CD4-positive, alpha-beta memory T cell (primary cell): ENCODE measurements around the gene CLIC1. TPM values are rescaled to one million over a fixed set of nuclear protein-coding genes. Genes with fewer than 3 reads are reported as not detected.

Experiments
- CTCF ChIA-PET: fragments of 350-600 bp; sonication (Branson Sonifier 250); formaldehyde crosslinking; loops from one replicate; lab custom pipeline; 2021; ENCODE audit warnings: inconsistent platforms; ENCODE audit not compliant: partially characterized antibody; lab: Charles Lee
- POLR2A ChIA-PET: fragments of 350-600 bp; sonication (Branson Sonifier 250); formaldehyde crosslinking; loops from one replicate; lab custom pipeline; 2021; ENCODE audit not compliant: partially characterized antibody; lab: Charles Lee
- DNase-seq, 5 donors: peaks; one replicate each; pipeline versions ENCODE4 v3.0.0 to v3.0.0-alpha.2; 2020 to 2022; ENCODE audit warnings: mixed read lengths in 1 of 5
- H3K27ac ChIP-seq: one replicate; pipeline ENCODE4 v1.7.0; 2013; ENCODE audit warnings: low read depth, low read length
- H3K27me3 ChIP-seq: 2 replicates; pipeline ENCODE4 v1.7.0; 2013; ENCODE audit warnings: mild to moderate bottlenecking, low read length, moderate library complexity; ENCODE audit not compliant: insufficient read depth
- H3K36me3 ChIP-seq: 2 replicates; pipeline ENCODE4 v1.7.0; 2013; ENCODE audit warnings: mild to moderate bottlenecking, low read length, moderate library complexity; ENCODE audit not compliant: insufficient read depth
- H3K4me1 ChIP-seq: 2 replicates; pipeline ENCODE4 v1.7.0; 2013; ENCODE audit warnings: mild to moderate bottlenecking, low read length, moderate library complexity; ENCODE audit not compliant: insufficient read depth
- H3K4me3 ChIP-seq, 2 donors: one replicate each; pipeline ENCODE4 v1.7.0; 2013; ENCODE audit warnings: low read length in 2 of 2, mild to moderate bottlenecking in 1 of 2
- H3K9me3 ChIP-seq, 2 donors: one replicate each; pipeline ENCODE4 v1.7.0; 2013; ENCODE audit warnings: low read length in 2 of 2, control low read depth in 1 of 2; ENCODE audit not compliant: control insufficient read depth in 1 of 2
- H3K27ac Mint-ChIP-seq, 7 donors: one replicate each; pipeline ENCODE4 v1.8.0; 2020 to 2021; ENCODE audit warnings: mixed read lengths in 7 of 7, mild to moderate bottlenecking in 6 of 7, inconsistent platforms in 3 of 7, moderate library complexity in 3 of 7
- H3K27me3 Mint-ChIP-seq, 2 donors: one replicate each; pipeline ENCODE4 v1.8.0; 2020 to 2021; ENCODE audit warnings: mixed read lengths in 2 of 2
- H3K36me3 Mint-ChIP-seq, 2 donors: one replicate each; pipeline ENCODE4 v1.8.0; 2020 to 2021; ENCODE audit warnings: mixed read lengths in 2 of 2, inconsistent platforms in 1 of 2, mild to moderate bottlenecking in 1 of 2
- H3K4me1 Mint-ChIP-seq, 4 donors: one replicate each; pipeline ENCODE4 v1.8.0; 2020 to 2021; ENCODE audit warnings: mixed read lengths in 4 of 4, mild to moderate bottlenecking in 1 of 4
- H3K4me3 Mint-ChIP-seq, 8 donors: one replicate each; pipeline ENCODE4 v1.8.0; 2020 to 2021; ENCODE audit warnings: mixed read lengths in 8 of 8, mild to moderate bottlenecking in 7 of 8, moderate library complexity in 6 of 8, inconsistent platforms in 3 of 8
- H3K9me3 Mint-ChIP-seq, 8 donors: one replicate each; pipeline ENCODE4 v1.8.0; 2020 to 2021; ENCODE audit warnings: mixed read lengths in 8 of 8, mild to moderate bottlenecking in 5 of 8, inconsistent platforms in 3 of 8, moderate library complexity in 1 of 8
- intact Hi-C: fragments of 100-400 bp; cut with micrococcal nuclease; formaldehyde crosslinking; loops from one replicate; pipeline ENCODE4 v1.15.1; 2023
- polyA plus RNA-seq, 2 donors: library from polyadenylated mRNA; unstranded; fragments of 300-500 nt; fragmentation: Illumina TruSeq; gene quantifications; one replicate each; pipeline ENCODE4 v1.2.3, GENCODE V29; 2021
- total RNA-seq, 2 experiments: library from RNA; stranded (reverse); gene quantifications; one replicate each; pipeline ENCODE4 v1.2.3, GENCODE V29; 2021

Gene CLIC1
- total and polyA plus RNA-seq, 4 experiments from 2014 or later = 91.0 to 601 (median 280) TPM

DNA sequence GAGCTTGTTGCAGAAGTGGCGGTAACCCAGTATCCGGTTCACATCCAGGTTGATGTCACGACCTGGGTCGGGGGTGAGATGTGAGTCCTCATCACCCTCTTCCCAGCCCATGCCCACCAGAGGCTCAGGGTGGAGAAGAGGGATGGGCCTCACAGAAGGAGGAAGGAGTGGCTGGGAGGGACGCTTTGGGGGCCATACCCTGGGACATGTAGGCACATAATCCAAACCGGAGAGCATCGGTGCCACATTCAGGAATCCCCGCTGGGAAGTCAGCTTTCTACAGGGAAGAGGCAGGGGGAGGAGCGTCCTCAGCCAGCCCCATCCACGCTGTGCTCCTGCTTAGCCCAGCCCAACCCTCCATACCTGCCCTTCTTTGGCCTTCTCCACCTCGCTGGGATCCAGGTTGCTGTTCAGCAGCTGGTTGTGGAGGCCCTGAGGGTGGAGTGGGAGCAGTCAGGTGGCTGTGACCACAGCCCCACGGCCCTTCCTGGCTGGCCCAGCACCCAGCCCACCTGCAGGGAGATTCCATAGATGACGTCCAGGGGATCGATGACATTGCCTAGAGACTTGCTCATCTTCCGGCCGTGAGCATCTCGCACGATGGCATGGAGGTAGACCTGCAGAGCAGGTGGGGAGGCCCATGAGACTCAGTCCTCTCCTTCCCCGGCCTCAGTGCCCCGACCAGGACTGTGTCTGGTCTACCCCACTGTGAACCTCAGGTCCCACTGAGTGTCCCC, 44.3 kb upstream of the CLIC1 start:
- H3K4me1 Mint-ChIP-seq = peaks cover 7 to 23% (median 16%) of the 10 kb centered on the region in 4 donors
- POLR2A ChIA-PET = interaction anchor here (1.5 kb wide), 1 partner anchor 26 kb away, joined by 3 read pairs; the partner anchor contains the start of gene LSM2
- H3K27ac Mint-ChIP-seq = peak overlapping the region in 1 of 7 donors; percentile 61

GRCh38 chr6:31779908-31780307, 43.6 kb upstream of the CLIC1 start:
- ChIA-PET CTCF (interaction anchor here (0.9 to 3.8 kb wide), 2 partner anchors 10 kb away, joined by 4 to 15 read pairs; no protein-coding TSS in a partner anchor), POLR2A (interaction anchor here (1.0 to 1.5 kb wide), 2 partner anchors 27 to 41 kb away, joined by 3 read pairs; partner anchors contain the start of gene LSM2)
- Histone ChIP-seq H3K4me3 (no peak overlapping the region), H3K27me3 (no peaks in the 10 kb centered on the region), H3K9me3 (no peaks in the 10 kb centered on the region), H3K27ac (no peak overlapping the region), H3K36me3 (peaks cover 42% of the 10 kb centered on the region), H3K4me1 (peaks cover 30% of the 10 kb centered on the region)
- H3K9me3 Mint-ChIP-seq = no peaks in the 10 kb centered on the region
- no peak overlapping the region for H3K27ac Mint-ChIP-seq
- no peak overlapping the region for H3K4me3 Mint-ChIP-seq
- intact Hi-C loops = no loop called here
- H3K36me3 Mint-ChIP-seq = peaks cover 16 to 43% of the 10 kb centered on the region in 2 donors
- H3K27me3 Mint-ChIP-seq = no peaks in the 10 kb centered on the region
- DNase-seq = no peak
- H3K4me1 Mint-ChIP-seq = peaks cover 9 to 30% (median 22%) of the 10 kb centered on the region in 4 donors

More for the DNA sequence above, 44.3 kb upstream of the CLIC1 start:
- H3K4me1 ChIP-seq = peaks cover 22% of the 10 kb centered on the region
- intact Hi-C loops = no loop called here
- Mint-ChIP-seq H3K4me3 (no peak overlapping the region), H3K9me3 (no peaks in the 10 kb centered on the region), H3K27me3 (no peaks in the 10 kb centered on the region), H3K36me3 (peaks cover 16 to 43% of the 10 kb centered on the region in 2 donors)
- H3K27me3 ChIP-seq = no peaks in the 10 kb centered on the region
- CTCF ChIA-PET = interaction anchor here (0.9 to 3.8 kb wide), 2 partner anchors 9 to 11 kb away, joined by 4 to 15 read pairs; no protein-coding TSS in a partner anchor
- H3K4me3 ChIP-seq = no peak overlapping the region
- DNase-seq = no peak
- no peaks in the 10 kb centered on the region for H3K9me3 ChIP-seq
- H3K36me3 ChIP-seq = peaks cover 47% of the 10 kb centered on the region
- no peak overlapping the region for H3K27ac ChIP-seq

- no peak overlapping the region for H3K4me3 Mint-ChIP-seq
- no peak overlapping the region for H3K4me3 ChIP-seq
- ChIA-PET POLR2A (interaction anchor here (0.5 to 1.5 kb wide), 3 partner anchors 8 to 40 kb away, joined by 3 read pairs; partner anchors contain the start of gene LSM2), CTCF (interaction anchor here (3.8 to 12.8 kb wide), 2 partner anchors 9 to 45 kb away, joined by 15 to 173 read pairs; partner anchors contain the start of genes CLIC1, DDAH2 and MSH5)
- H3K27me3 Mint-ChIP-seq = no peaks in the 10 kb centered on the region
- peaks cover 9 to 37% of the 10 kb centered on the region in 2 donors for H3K36me3 Mint-ChIP-seq
- peaks cover 9 to 30% (median 22%) of the 10 kb centered on the region in 4 donors for H3K4me1 Mint-ChIP-seq
- no peaks in the 10 kb centered on the region for H3K9me3 ChIP-seq
- no peak for DNase-seq
- no peaks in the 10 kb centered on the region for H3K9me3 Mint-ChIP-seq
- no peaks in the 10 kb centered on the region for H3K27me3 ChIP-seq
- peaks cover 35% of the 10 kb centered on the region for H3K36me3 ChIP-seq
- no peak overlapping the region for H3K27ac Mint-ChIP-seq
- H3K4me1 ChIP-seq = peaks cover 30% of the 10 kb centered on the region
- no peak overlapping the region for H3K27ac ChIP-seq
- intact Hi-C loops = no loop called here
These were observed 42.9 kb upstream of the CLIC1 start for GRCh38 chr6:31778999-31779885.

GRCh38 chr6:31778193-31778592, 41.9 kb upstream of the CLIC1 start:
- H3K27ac ChIP-seq = no peak overlapping the region
- intact Hi-C loops = no loop called here
- Mint-ChIP-seq H3K36me3 (peaks cover 5 to 33% of the 10 kb centered on the region in 2 donors), H3K27me3 (no peaks in the 10 kb centered on the region), H3K9me3 (no peaks in the 10 kb centered on the region), H3K4me3 (peak overlapping the region in 1 of 8 donors; percentile 12), H3K27ac (peak overlapping the region in 3 of 7 donors; percentile 37 to 87 (median 73)), H3K4me1 (peaks cover 9 to 33% (median 23%) of the 10 kb centered on the region in 4 donors)
- DNase-seq = no peak
- H3K27me3 ChIP-seq = no peaks in the 10 kb centered on the region
- POLR2A ChIA-PET = interaction anchor here (1.0 to 1.6 kb wide), 2 partner anchors 13 to 20 kb away, joined by 3 to 4 read pairs; no protein-coding TSS in a partner anchor
- H3K4me1 ChIP-seq = peaks cover 34% of the 10 kb centered on the region
- no peak overlapping the region for H3K4me3 ChIP-seq
- no peaks in the 10 kb centered on the region for H3K9me3 ChIP-seq
- CTCF ChIA-PET = interaction anchor here (1.1 to 12.8 kb wide), 3 partner anchors 8 to 44 kb away, joined by 3 to 173 read pairs (median 15); partner anchors contain the start of genes CLIC1, DDAH2 and MSH5
- H3K36me3 ChIP-seq = peaks cover 34% of the 10 kb centered on the region

DNA sequence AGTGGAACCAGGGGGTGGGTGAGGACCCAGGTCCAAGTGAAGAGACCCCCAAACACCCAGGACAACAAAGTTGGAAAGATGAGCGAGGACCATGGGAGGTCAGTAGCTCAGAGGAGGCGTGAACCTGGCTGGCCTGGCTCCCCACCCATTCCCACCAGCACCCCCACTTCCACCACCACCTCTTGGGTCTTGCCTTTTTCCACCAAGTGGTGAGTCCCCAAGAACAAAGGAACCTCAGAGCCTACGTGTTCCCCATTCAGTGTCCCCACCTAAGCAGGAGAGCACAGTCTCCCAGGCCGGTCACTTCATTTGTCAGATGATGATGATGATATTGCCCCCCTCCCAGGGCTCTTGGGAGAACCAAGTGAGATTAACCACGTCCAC, 41.3 kb upstream of the CLIC1 start:
- Histone ChIP-seq H3K36me3 (peaks cover 30% of the 10 kb centered on the region), H3K4me3 (no peak overlapping the region), H3K9me3 (no peaks in the 10 kb centered on the region), H3K27ac (peak overlapping the region; percentile 46), H3K27me3 (no peaks in the 10 kb centered on the region), H3K4me1 (peaks cover 40% of the 10 kb centered on the region)
- intact Hi-C loops = loop anchor here (2.0 kb wide), 1 partner anchor 17 kb away; the partner anchor contains the start of gene VARS1
- POLR2A ChIA-PET = interaction anchor here (1.0 to 1.7 kb wide), 4 partner anchors 14 to 86 kb away, joined by 3 to 4 read pairs (median 4); partner anchors contain the start of gene MSH5
- CTCF ChIA-PET = interaction anchor here (1.1 to 12.8 kb wide), 2 partner anchors 12 to 44 kb away, joined by 3 to 173 read pairs; partner anchors contain the start of genes CLIC1, DDAH2 and MSH5
- Mint-ChIP-seq H3K4me3 (peak overlapping the region in 2 of 8 donors; percentile 12 to 73), H3K36me3 (peaks cover under 1 to 29% of the 10 kb centered on the region in 2 donors), H3K27me3 (no peaks in the 10 kb centered on the region), H3K9me3 (no peaks in the 10 kb centered on the region), H3K4me1 (peaks cover 11 to 39% (median 27%) of the 10 kb centered on the region in 4 donors), H3K27ac (peak overlapping the region in 6 of 7 donors; percentile 8 to 87 (median 75))
- DNase-seq = no peak

DNA sequence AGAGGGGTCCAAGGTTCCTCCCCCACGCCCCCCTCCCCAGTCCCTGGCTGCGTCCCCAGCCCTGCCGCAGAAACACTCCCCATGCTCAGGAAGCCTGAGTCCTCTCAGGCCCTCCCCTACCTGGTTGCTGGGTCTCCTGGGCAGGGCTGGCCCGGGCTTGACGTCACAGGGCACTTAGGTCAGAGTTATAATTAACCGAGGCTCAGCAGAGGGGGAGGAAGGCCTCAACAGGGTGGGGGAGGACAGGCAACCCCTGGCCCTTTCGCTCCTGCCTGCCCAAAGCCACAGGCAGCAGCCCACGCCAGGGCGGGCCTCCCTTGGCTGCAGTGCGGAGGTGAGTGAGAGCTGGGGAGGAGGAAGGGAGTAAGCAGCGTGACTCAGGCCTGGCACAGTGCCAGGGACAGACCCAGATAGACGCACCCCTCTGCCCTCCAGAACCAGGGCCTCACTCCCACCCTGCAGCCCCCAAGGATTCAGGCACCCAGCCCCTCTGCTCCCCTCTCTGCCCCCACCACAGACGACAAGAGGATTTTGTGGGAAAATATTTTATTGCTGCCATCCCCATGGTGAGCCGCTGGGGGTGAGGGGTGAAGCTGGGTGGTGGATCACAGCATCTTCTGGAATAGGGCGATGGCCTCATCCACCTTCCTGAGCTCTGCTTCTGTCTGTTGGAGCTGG, 40.8 kb upstream of the CLIC1 start, which contains the start of gene VWA7:
Gene VWA7 (minus strand): TSS at position 340 of the 678 bp plus-strand sequence. CDS start 549 bp downstream, outside the sequence.
- Histone ChIP-seq H3K4me3 (peak within 1 kb of the TSS in 1 of 2 donors; percentile 30), H3K9me3 (no peaks in the 10 kb centered on the region), H3K4me1 (peaks cover 44% of the 10 kb centered on the region), H3K27ac (peak within 1 kb of the TSS; percentile 46), H3K36me3 (peaks cover 26% of the 10 kb centered on the region), H3K27me3 (no peaks in the 10 kb centered on the region)
- Mint-ChIP-seq H3K4me3 (peak within 1 kb of the TSS; percentile 27 to 75 (median 58)), H3K27ac (peak within 1 kb of the TSS; percentile 57 to 87 (median 77)), H3K36me3 (peaks cover 0 to 26% of the 10 kb centered on the region in 2 donors), H3K4me1 (peaks cover 13 to 44% (median 31%) of the 10 kb centered on the region in 4 donors), H3K9me3 (no peaks in the 10 kb centered on the region), H3K27me3 (no peaks in the 10 kb centered on the region)
- intact Hi-C loops = loop anchor here (2.0 kb wide), 1 partner anchor 18 kb away; the partner anchor contains the start of gene VARS1
- DNase-seq = peak; percentile 49 to 88 (median 62)
- POLR2A ChIA-PET = interaction anchor here (1.0 to 1.7 kb wide), 4 partner anchors 14 to 86 kb away, joined by 3 to 4 read pairs (median 4); partner anchors contain the start of gene MSH5
- CTCF ChIA-PET = interaction anchor here (1.1 to 12.8 kb wide), 2 partner anchors 13 to 43 kb away, joined by 3 to 173 read pairs; partner anchors contain the start of genes CLIC1, DDAH2 and MSH5
